NCI-H460 (cell line): ENCODE data around the gene TMEM204. TPM values are rescaled to one million over a fixed set of nuclear protein-coding genes. Genes with fewer than 3 reads are reported as not detected.

Experiments
- DNase-seq: peaks from one replicate; pipeline ENCODE4 v3.0.0-alpha.2; 2016; ENCODE audit warnings: low read depth; ENCODE audit errors: extremely low read depth
- total RNA-seq: library from RNA; depleted of rRNA; stranded (reverse); fragments of >200 nt; shearing (Covaris generic); gene quantifications from 2 replicates; pipeline ENCODE4 v1.2.3, GENCODE V29; 2014

The TMEM204 gene
- total RNA-seq, 1 experiment from 2014 or later, result not detected

DNA sequence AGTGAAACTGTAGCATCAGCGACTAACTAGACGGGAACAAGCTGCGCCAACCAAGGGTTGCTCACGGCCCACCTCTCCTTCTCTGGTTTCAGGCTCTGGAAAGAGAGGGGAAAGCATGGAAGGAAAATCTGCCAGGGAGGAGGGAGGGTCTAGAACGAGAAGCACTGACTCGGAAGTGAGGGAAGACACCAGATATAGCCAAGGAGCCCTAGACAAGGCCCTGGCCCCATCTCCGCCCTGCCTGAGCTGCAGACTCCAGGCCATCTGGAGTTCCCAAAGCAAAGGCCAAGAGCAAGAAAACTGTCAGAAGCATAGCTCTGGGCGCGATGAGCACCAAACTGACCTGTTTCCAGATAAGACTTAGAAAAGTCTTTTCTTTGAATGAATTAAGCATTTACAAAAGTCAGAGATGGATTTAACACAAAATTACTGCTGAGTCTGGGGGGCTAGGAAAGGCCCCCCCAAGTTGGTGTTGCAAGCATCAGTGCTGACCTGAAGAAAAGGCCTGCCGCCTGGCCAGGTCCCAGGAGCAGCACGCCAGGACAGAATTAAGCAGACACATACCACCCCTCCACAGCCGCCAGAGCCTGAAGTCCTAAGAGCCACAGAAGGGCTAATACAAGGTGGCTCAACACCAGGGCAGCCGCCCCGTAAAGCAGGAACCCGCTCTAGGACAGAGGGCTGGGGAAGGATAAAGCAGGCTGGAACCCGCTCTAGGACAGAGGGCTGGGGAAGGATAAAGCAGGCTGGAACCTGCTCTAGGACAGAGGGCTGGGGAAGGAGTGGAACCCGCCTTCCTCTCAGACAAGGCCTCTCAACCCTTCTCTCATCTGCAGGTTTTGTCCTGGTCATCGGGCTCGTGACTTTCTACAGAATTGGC lies 20.7 kb downstream of the TMEM204 start:
- DNase-seq, result no peak

- no peak for DNase-seq
Measured at GRCh38 chr16:1554826-1555445, 21.5 kb downstream of the TMEM204 start.

- no peak for DNase-seq
Measured at GRCh38 chr16:1556254-1556653, 22.8 kb downstream of the TMEM204 start.

GRCh38 chr16:1557074-1557473 lies 23.6 kb downstream of the TMEM204 start:
- DNase-seq, result no peak

GRCh38 chr16:1557576-1557975 lies 24.1 kb downstream of the TMEM204 start:
- no peak for DNase-seq

DNA sequence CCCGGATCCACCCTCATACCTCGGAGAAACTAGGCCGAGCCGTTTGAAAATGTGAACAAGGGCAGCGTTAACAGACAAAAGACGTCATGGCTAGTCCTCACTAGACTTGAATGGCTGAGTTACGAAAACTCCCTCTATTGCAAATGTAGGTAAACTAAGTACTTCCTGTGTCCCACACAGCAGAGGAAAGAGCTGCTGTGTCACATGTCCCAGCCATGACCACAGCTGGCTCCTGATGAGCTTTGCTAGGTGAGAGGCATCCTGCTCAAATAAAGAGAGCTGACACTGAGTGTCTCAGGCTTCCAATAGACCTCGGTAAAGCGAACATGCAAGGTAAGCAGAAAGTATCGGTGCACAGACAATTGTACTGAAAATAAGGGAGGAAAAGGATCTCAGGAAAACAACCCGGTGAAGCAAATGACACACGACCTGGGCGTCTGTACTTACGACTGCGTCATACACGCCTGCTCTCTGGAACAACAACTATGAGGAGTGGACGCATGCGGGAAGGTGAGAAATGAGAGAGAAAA lies 26.0 kb downstream of the TMEM204 start:
- DNase-seq, result no peak

GRCh38 chr16:1560153-1560552 lies 26.7 kb downstream of the TMEM204 start:
- no peak for DNase-seq

DNA sequence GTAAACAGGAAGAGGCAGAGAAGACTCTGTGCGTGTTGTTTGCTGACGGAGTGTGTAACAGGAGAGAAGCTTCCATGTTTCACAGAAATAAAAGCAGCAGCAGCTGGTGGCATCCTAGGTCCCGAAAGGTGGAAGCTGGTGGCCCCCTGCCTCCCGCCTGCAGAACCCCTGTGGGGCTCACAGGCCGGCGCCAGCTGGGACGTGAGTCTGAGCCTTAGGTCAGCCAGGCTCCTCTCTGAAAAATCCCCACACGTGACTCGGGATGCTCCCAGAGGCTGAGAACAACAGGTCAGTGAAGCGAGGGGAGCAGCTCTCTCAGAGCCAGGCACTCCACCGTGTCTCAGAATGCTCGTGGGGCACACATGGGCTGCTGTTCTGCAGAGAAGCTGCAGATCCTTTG lies 27.4 kb downstream of the TMEM204 start:
- DNase-seq, result no peak

DNA sequence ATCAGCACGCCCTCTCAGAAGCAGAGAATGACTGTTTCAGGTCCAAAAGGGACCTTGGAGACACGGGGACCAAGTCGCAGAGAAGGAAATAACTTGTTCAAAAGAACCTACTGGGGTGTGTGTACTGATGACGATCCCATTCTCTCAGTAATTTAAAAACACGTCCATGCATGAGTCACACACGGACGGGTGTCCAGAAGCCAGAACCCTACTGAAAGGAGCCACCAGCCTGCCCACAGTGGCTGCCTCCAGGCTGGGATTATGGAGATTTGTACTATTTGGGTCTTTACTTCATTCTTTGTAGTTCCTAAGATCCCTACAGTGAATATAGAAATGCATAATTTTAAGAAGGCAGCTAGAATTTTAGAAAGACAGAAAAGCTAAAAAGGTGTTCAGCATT lies 27.8 kb downstream of the TMEM204 start:
- no peak for DNase-seq

DNA sequence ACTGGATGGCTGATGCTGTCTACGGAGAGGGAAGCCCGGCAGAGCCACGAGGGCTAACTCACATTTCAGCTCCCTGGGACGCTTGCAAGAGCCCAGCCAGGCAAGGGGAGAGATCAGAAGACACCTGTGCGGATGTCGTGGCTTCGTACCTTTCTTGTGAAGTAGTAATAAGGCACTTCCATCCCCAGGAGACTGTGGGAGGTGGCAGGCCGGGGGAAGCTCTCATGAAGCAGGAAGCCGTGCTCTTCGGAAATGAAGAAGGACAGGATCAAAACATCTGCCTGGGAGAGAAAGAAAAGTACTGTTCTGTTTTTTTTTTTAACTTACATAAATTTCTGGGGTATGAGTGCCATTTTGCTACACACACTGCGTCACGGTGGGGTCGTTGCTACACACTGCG lies 28.4 kb downstream of the TMEM204 start:
- no peak for DNase-seq

- DNase-seq, result no peak
Measured at GRCh38 chr16:1563786-1564185, 30.3 kb downstream of the TMEM204 start.

DNA sequence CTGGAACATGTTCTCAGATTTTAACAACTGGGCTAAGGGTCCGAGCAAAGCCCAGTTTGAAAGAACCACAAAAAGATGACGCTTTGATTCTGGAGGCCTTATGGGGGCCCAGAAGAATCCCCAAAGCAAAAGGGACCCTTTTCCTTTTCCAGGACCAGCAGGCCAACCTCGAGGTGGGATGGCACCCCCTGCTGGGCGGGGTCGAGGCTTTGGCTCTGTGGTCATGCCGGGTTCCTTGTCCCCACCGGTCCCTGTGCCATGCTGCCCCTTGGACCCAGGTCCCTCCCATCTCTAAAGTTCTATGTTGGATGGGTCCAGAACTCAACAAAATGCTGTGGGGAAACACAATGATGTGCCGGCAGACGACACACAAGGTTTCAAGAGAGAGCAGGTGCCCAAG lies 30.9 kb downstream of the TMEM204 start:
- DNase-seq, result no peak

GRCh38 chr16:1565083-1565805 lies 31.8 kb downstream of the TMEM204 start:
- no peak for DNase-seq

GRCh38 chr16:1567988-1568387 lies 34.5 kb downstream of the TMEM204 start:
- DNase-seq, result no peak

- DNase-seq, result no peak
Measured at GRCh38 chr16:1571012-1571671, 37.7 kb downstream of the TMEM204 start.

- DNase-seq, result no peak
Measured at GRCh38 chr16:1572673-1573072, 39.2 kb downstream of the TMEM204 start.

DNA sequence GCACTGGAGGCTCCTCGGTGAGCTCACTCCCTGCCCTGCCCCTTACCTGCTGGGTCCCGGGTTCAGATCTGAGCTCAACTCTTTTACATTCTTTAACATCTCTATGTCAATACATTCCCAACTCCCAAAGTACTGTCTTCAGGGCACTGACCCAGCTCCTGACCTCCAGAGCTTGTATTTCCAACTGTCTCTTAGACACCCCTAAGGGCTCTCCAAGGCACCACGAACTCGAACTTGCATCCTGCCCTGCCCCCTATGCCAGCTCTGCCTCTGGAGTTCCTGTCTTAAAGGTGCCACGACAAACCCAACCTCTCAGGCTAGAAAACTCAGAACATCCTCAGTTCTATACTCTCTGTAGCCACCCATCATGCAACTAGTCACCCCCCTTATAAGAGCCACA lies 39.8 kb downstream of the TMEM204 start:
- no peak for DNase-seq

DNA sequence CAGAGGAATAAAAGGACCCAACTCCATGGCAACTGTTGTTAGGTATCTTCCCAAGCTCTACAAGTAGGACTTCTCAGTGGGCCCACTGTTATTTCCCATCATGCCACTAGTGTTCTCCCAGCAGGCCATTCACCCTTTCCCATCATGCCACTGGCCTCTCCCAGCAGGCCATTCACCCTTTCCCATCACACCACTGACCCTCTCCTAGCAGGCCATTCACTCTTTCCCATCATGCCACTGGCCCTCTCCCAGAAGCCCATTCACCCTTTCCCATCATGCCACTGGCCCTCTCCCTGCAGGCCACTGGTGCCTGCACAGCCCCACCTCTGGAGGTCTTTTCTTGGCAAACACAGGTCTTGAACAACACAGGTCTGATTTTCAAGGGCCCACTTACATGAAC lies 42.1 kb downstream of the TMEM204 start:
- no peak for DNase-seq

- no peak for DNase-seq
Measured at GRCh38 chr16:1579214-1579613, 45.7 kb downstream of the TMEM204 start.

DNA sequence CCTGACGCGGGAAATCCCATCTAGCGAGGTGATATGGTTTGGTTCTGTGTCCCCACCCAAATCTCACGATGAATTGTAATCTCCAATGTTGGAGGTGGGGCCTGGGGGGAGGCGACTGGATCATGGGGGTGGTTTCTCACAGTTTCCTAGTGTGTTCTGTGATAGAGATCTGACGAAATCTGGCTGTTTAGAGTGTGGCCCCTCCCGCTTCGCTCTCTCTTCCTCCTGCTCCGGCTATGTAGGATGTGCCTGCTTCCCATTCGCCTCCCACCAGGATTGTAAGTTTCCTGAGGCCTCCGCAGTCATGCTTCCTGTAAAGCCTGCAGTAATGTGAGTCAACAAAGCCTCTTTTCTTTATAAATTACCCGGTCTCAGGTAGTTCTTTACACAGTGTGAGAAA lies 46.8 kb downstream of the TMEM204 start:
- DNase-seq, result no peak

GRCh38 chr16:1580956-1581355 lies 47.5 kb downstream of the TMEM204 start:
- no peak for DNase-seq
